ENCODE measurements around the gene FBXL17. TPM values are rescaled to one million over a fixed set of nuclear protein-coding genes. Genes with fewer than 3 reads are reported as not detected.

Gene FBXL17
- total RNA-seq, 1 donor from 2014 or later: 49.4 TPM

DNA sequence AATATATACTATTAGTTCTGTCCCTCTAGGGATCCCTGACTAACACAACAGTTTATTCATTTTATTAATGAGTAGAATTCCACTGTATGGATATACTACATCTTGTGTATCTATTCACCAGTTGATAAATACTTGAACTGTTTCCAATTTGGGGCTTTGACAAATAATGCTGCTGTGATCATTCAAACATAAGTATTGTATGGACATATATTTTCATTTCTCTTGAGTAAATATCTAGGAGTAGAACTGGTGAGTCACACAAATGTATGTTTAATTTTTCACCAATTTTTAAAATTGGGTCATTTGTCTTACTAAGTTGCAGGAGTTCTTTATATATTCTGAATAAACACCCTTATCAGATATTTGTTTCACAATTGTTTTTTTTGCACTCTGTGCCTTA is 149.1 kb downstream of the FBXL17 start:
- intact Hi-C loops (cut with micrococcal nuclease): no loop called here
- Histone ChIP-seq H3K27me3 (ENCODE audit: low read depth) (no peaks in the 10 kb centered on the region), H3K9me3 (replicated peaks) (peaks cover 6% of the 10 kb centered on the region), H3K4me1 (peaks cover 6% of the 10 kb centered on the region), H3K36me3 (no peaks in the 10 kb centered on the region), H3K27ac (replicated peaks) (no peak overlapping the region), H3K4me3 (no peak overlapping the region)
- TF ChIP-seq, protein P1, sequence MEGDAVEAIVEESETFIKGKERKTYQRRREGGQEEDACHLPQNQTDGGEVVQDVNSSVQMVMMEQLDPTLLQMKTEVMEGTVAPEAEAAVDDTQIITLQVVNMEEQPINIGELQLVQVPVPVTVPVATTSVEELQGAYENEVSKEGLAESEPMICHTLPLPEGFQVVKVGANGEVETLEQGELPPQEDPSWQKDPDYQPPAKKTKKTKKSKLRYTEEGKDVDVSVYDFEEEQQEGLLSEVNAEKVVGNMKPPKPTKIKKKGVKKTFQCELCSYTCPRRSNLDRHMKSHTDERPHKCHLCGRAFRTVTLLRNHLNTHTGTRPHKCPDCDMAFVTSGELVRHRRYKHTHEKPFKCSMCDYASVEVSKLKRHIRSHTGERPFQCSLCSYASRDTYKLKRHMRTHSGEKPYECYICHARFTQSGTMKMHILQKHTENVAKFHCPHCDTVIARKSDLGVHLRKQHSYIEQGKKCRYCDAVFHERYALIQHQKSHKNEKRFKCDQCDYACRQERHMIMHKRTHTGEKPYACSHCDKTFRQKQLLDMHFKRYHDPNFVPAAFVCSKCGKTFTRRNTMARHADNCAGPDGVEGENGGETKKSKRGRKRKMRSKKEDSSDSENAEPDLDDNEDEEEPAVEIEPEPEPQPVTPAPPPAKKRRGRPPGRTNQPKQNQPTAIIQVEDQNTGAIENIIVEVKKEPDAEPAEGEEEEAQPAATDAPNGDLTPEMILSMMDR (IDR thresholded peaks at IDR 0.05; ENCODE audit: borderline replicate concordance): no peak
- no peak for DNase-seq

DNA sequence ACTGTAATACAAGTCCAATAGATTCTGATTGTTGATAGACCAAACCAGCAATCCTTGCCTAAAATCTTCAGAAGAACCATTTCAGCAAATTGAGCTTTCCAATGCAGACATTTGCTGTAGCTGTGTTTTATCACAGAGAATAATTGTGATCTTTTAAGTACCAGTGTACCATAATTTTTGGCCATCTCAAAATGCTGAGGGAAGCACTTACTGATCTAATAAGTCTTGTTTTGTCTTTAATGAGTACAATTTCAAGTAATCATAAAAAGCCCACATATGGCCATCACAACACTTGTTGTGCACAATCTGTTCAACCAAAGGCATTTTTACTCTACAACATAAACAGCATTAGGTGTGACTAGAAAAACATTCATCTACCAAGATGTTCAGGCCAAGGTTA is 159.9 kb downstream of the FBXL17 start:
- H3K4me3 ChIP-seq: no peak overlapping the region
- H3K27ac ChIP-seq (replicated peaks): no peak overlapping the region
- peaks cover 9% of the 10 kb centered on the region for H3K36me3 ChIP-seq
- no peaks in the 10 kb centered on the region for H3K9me3 ChIP-seq (replicated peaks)
- no peak for DNase-seq
- H3K27me3 ChIP-seq (ENCODE audit: low read depth): no peaks in the 10 kb centered on the region
- TF ChIP-seq, protein P1 (IDR thresholded peaks at IDR 0.05; ENCODE audit: borderline replicate concordance): no peak
- H3K4me1 ChIP-seq: peaks cover 21% of the 10 kb centered on the region
- intact Hi-C loops (cut with micrococcal nuclease): no loop called here

DNA sequence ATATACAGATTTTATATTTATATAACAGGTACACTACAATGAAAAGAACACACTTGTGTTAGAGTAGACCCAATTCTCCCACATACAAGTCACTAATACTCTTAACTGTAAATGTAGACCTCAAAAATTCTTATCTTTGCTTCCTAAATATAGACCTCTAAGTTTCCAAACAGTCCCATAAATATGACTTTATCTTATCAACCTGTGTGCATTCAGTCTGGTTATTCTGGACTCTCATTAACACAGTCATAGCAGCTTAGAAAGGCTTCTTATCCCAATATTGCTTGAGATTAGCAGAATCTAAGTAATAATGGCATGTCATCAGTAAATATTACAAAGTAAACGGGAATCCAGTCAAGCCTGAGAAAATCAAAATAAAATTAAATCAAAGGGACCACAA is 161.1 kb downstream of the FBXL17 start:
- H3K9me3 ChIP-seq (replicated peaks): no peaks in the 10 kb centered on the region
- H3K27ac ChIP-seq (replicated peaks): no peak overlapping the region
- TF ChIP-seq, protein P1 (IDR thresholded peaks at IDR 0.05; ENCODE audit: borderline replicate concordance): no peak

DNA sequence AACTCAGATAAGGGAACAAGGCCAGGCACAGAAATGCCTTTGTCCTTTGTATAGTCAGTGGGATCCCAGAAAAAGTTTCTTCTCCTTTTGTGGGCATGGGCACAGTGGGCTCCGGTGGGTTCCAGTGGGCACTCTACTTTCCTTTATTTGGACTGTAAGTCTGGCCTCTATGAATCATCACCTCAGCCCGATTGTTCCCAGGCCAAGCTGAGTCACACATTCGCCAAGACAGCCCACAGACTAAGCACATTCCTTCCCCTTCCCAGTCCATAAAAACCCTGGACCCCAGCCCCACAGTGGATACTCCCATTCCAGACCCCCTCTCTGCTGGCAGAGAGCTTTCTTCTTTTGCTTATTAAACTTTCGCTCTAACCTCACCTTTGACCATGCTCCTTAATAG is 165.0 kb downstream of the FBXL17 start:
- H3K4me1 ChIP-seq: peaks cover 17% of the 10 kb centered on the region
- no peak for DNase-seq
- TF ChIP-seq, protein P1 (IDR thresholded peaks at IDR 0.05; ENCODE audit: borderline replicate concordance): no peak
- H3K36me3 ChIP-seq: peaks cover 8% of the 10 kb centered on the region
- H3K9me3 ChIP-seq (replicated peaks): peaks cover 8% of the 10 kb centered on the region
- no peak overlapping the region for H3K4me3 ChIP-seq
- no peak overlapping the region for H3K27ac ChIP-seq (replicated peaks)
- intact Hi-C loops (cut with micrococcal nuclease): no loop called here
- H3K27me3 ChIP-seq (ENCODE audit: low read depth): no peaks in the 10 kb centered on the region

More for the DNA sequence above, 161.1 kb downstream of the FBXL17 start:
- Histone ChIP-seq H3K4me1 (peaks cover 21% of the 10 kb centered on the region), H3K4me3 (no peak overlapping the region), H3K27me3 (ENCODE audit: low read depth) (no peaks in the 10 kb centered on the region), H3K36me3 (peaks cover 9% of the 10 kb centered on the region)
- no peak for DNase-seq
- intact Hi-C loops (cut with micrococcal nuclease): no loop called here

DNA sequence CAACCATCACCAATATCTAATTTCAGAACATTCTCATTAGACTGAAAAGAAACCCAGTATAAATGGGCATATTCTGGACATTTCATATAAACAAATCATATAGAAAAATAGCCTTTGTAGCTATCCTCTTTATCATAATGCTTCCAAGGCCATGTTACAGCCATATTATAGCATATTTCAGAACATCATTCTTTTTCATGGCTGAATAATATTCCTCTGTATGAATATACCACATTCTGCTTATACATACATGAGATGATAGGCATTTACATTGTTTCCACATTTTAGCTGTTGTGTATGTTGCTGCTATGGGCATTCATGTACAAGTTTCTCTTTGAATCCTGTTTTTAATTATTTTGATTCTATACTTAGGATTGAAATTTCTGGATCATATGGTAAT is 167.0 kb downstream of the FBXL17 start:
- peaks cover 8% of the 10 kb centered on the region for H3K9me3 ChIP-seq (replicated peaks)
- no peak for DNase-seq
- TF ChIP-seq, protein P1 (IDR thresholded peaks at IDR 0.05; ENCODE audit: borderline replicate concordance): no peak
- no peaks in the 10 kb centered on the region for H3K4me1 ChIP-seq
- H3K4me3 ChIP-seq: no peak overlapping the region
- intact Hi-C loops (cut with micrococcal nuclease): no loop called here
- H3K27ac ChIP-seq (replicated peaks): no peak overlapping the region
- peaks cover 8% of the 10 kb centered on the region for H3K36me3 ChIP-seq
- no peaks in the 10 kb centered on the region for H3K27me3 ChIP-seq (ENCODE audit: low read depth)

Data from left ventricle myocardium inferior (tissue), 1 donor.